GM23338 (cell line): ENCODE results near the gene KLF14. TPM values are rescaled to one million over a fixed set of nuclear protein-coding genes. Genes with fewer than 3 reads are reported as not detected.

Experiments used
- ATAC-seq: fragments of 200-7000 bp; cut with Tn5 transposase; 3 replicates; pipeline ENCODE4 v1.9.1; 2020
- DNase-seq: peaks from one replicate; pipeline ENCODE4 v3.0.0-alpha.2; 2015; ENCODE audit warnings: low spot score
- H2AFZ ChIP-seq: fragments of 200-600 bp; sonication (generic); 2 replicates; pipeline ENCODE4 v1.8.0; 2016; ENCODE audit warnings: antibody characterized with exemption, mild to moderate bottlenecking, moderate library complexity
- H3F3A ChIP-seq: fragments of 200-600 bp; sonication (generic); replicated peaks from 2 replicates; pipeline ENCODE4 v1.8.0; 2017; ENCODE audit warnings: antibody characterized with exemption, mixed run types, low read depth
- H3K27ac ChIP-seq: fragments of 200-600 bp; sonication (generic); 2 replicates; pipeline ENCODE4 v1.6.1; 2016; ENCODE audit warnings: low read depth
- H3K27me3 ChIP-seq: fragments of 200-600 bp; sonication (generic); 2 replicates; pipeline ENCODE4 v1.8.0; 2016; ENCODE audit warnings: mild to moderate bottlenecking, mixed run types, moderate library complexity; ENCODE audit not compliant: insufficient read depth
- H3K36me3 ChIP-seq: fragments of 200-600 bp; sonication (generic); 2 replicates; pipeline ENCODE4 v1.8.0; 2016; ENCODE audit warnings: mild to moderate bottlenecking; ENCODE audit not compliant: insufficient read depth
- H3K4me1 ChIP-seq: fragments of 200-600 bp; sonication (generic); 2 replicates; pipeline ENCODE4 v1.8.0; 2016; ENCODE audit warnings: mild to moderate bottlenecking, moderate library complexity; ENCODE audit not compliant: insufficient read depth
- H3K4me2 ChIP-seq: fragments of 200-600 bp; sonication (generic); 2 replicates; pipeline ENCODE4 v1.7.1; 2017; ENCODE audit warnings: mixed run types
- H3K4me3 ChIP-seq: fragments of 200-600 bp; sonication (generic); 2 replicates; pipeline ENCODE4 v1.6.1; 2016; ENCODE audit warnings: mixed run types
- H3K79me2 ChIP-seq: fragments of 200-600 bp; sonication (generic); replicated peaks from 2 replicates; pipeline ENCODE4 v1.8.0; 2017; ENCODE audit warnings: mild to moderate bottlenecking; ENCODE audit not compliant: insufficient read depth
- H3K9me2 ChIP-seq: fragments of 200-600 bp; sonication (generic); 2 replicates; pipeline ENCODE4 v1.8.0; 2017; ENCODE audit not compliant: insufficient read depth
- H4K20me1 ChIP-seq: fragments of 200-600 bp; sonication (generic); replicated peaks from 2 replicates; pipeline ENCODE4 v1.8.0; 2017; ENCODE audit warnings: mild to moderate bottlenecking; ENCODE audit not compliant: insufficient read depth
- H3K27ac Mint-ChIP-seq: 2 replicates; pipeline ENCODE4 v1.8.0; 2020; ENCODE audit warnings: inconsistent platforms, mild to moderate bottlenecking, moderate library complexity, mixed read lengths
- H3K27me3 Mint-ChIP-seq: 3 replicates; pipeline ENCODE4 v1.8.0; 2022; ENCODE audit warnings: low read depth, mild to moderate bottlenecking, moderate library complexity, mixed read lengths, inconsistent platforms; ENCODE audit not compliant: insufficient read depth, poor library complexity
- H3K36me3 Mint-ChIP-seq: 3 replicates; pipeline ENCODE4 v1.8.0; 2021; ENCODE audit warnings: low read depth, mild to moderate bottlenecking, inconsistent platforms, moderate library complexity, mixed read lengths
- H3K4me1 Mint-ChIP-seq: 3 replicates; pipeline ENCODE4 v1.8.0; 2020; ENCODE audit warnings: mild to moderate bottlenecking, inconsistent platforms, mixed read lengths
- H3K4me3 Mint-ChIP-seq: 3 replicates; pipeline ENCODE4 v1.8.0; 2021; ENCODE audit warnings: moderate library complexity, mild to moderate bottlenecking, inconsistent platforms, mixed read lengths
- H3K9me3 Mint-ChIP-seq: 3 replicates; pipeline ENCODE4 v1.8.0; 2020; ENCODE audit warnings: moderate library complexity, mild to moderate bottlenecking, inconsistent platforms, mixed read lengths
- CREB1 ChIP-seq: fragments of 250-450 bp; sonication (Bioruptor Pico); IDR thresholded peaks from 2 replicates; pipeline ENCODE4 v1.5.0; 2020; ENCODE audit warnings: low read depth, mild to moderate bottlenecking, moderate library complexity
- CTCF ChIP-seq, 2 experiments: fragments of 200-600 bp in 1 of 2; sonication (generic) in 1 of 2; conservative IDR thresholded peaks; 2 replicates each; pipeline versions ENCODE4 v1.5.1 to v1.6.1; 2016 to 2017; ENCODE audit warnings: antibody characterized with exemption in 2 of 2, low read depth in 2 of 2, mild to moderate bottlenecking in 2 of 2, moderate library complexity in 1 of 2
- EZH2 ChIP-seq: fragments of 200-600 bp; sonication (generic); IDR thresholded peaks from one replicate; pipeline ENCODE4 v1.8.0; 2017; ENCODE audit warnings: antibody characterized with exemption, mild to moderate bottlenecking, low read depth; ENCODE audit not compliant: unreplicated experiment
- EZH2phosphoT487 ChIP-seq: fragments of 200-600 bp; sonication (generic); IDR thresholded peaks from one replicate; pipeline ENCODE4 v1.8.1; 2018; ENCODE audit warnings: antibody characterized with exemption; ENCODE audit not compliant: unreplicated experiment
- JUNB ChIP-seq: IDR thresholded peaks from one replicate; pipeline ENCODE4 v1.6.1; 2016; ENCODE audit warnings: antibody characterized with exemption; ENCODE audit not compliant: unreplicated experiment
- POLR2AphosphoS5 ChIP-seq: IDR thresholded peaks from 2 replicates; pipeline ENCODE4 v1.6.1; 2016; ENCODE audit warnings: antibody characterized with exemption, low read depth
- REST ChIP-seq: IDR thresholded peaks from one replicate; pipeline ENCODE4 v1.6.1; 2018; ENCODE audit warnings: antibody characterized with exemption; ENCODE audit not compliant: unreplicated experiment
- STAT1 ChIP-seq: IDR thresholded peaks from one replicate; pipeline ENCODE4 v1.6.1; 2016; ENCODE audit warnings: antibody characterized with exemption; ENCODE audit not compliant: unreplicated experiment
- ZNF114 ChIP-seq: fragments of 250-450 bp; sonication (Bioruptor Pico); IDR thresholded peaks from 2 replicates; pipeline ENCODE4 v1.5.0; 2020; ENCODE audit warnings: mild to moderate bottlenecking, moderate library complexity
- ZNF462 ChIP-seq: fragments of 250-450 bp; sonication (Bioruptor Pico); IDR thresholded peaks from 2 replicates; pipeline ENCODE4 v1.5.0; 2020; ENCODE audit warnings: mild to moderate bottlenecking, moderate library complexity
- polyA plus RNA-seq: library from polyadenylated mRNA; unstranded; fragments of >200 nt; fragmentation: Nextera tagmentation; extraction: Ambion mirVana; gene quantifications from 2 replicates; pipeline ENCODE4 v1.2.1, GENCODE V29; 2016
- total RNA-seq: library from RNA; depleted of rRNA; stranded (reverse); fragments of >200 nt; shearing (Covaris generic); gene quantifications from 2 replicates; pipeline ENCODE4 v1.2.3, GENCODE V29; 2014

Gene KLF14
- total and polyA plus RNA-seq, 2 experiments from 2014 or later, result not detected

- TF ChIP-seq STAT1, result no peak
- TF ChIP-seq EZH2, result no peak
- TF ChIP-seq ZNF114 (CRISPR knock-in tag), result no peak
- no peak for TF ChIP-seq REST
These were observed 47.3 kb upstream of the KLF14 start (continued) for GRCh38 chr7:130781346-130781745.

GRCh38 chr7:130777426-130777825 is 43.4 kb upstream of the KLF14 start:
- DNase-seq (no peak), ATAC-seq (no peak)
- Mint-ChIP-seq H3K4me1 (peaks cover 3% of the 10 kb centered on the region; the same call in 2 of the 3 replicates), H3K27ac (no peak overlapping the region), H3K27me3 (peaks cover 1% of the 10 kb centered on the region), H3K4me3 (no peak overlapping the region), H3K9me3 (peaks cover 13% of the 10 kb centered on the region), H3K36me3 (peaks cover 6% of the 10 kb centered on the region)
- Histone ChIP-seq H3K4me2 (no peak overlapping the region), H3F3A (no peaks in the 10 kb centered on the region), H3K36me3 (no peaks in the 10 kb centered on the region), H3K27me3 (no peaks in the 10 kb centered on the region), H3K4me1 (no peaks in the 10 kb centered on the region), H3K4me3 (no peak overlapping the region), H3K9me2 (no peaks in the 10 kb centered on the region), H4K20me1 (no peaks in the 10 kb centered on the region), H3K27ac (no peak overlapping the region), H2AFZ (no peak overlapping the region), H3K79me2 (no peaks in the 10 kb centered on the region)
- TF ChIP-seq CTCF (conservative IDR thresholded peaks at IDR 0.05; ENCODE audit: low read depth in 2 of 2), result no peak
- no peak for TF ChIP-seq ZNF114 (CRISPR knock-in tag)
- TF ChIP-seq ZNF462 (CRISPR knock-in tag), result no peak
- TF ChIP-seq CREB1, result no peak
- no peak for TF ChIP-seq JUNB
- TF ChIP-seq POLR2AphosphoS5, result no peak
- TF ChIP-seq EZH2phosphoT487, result no peak
- TF ChIP-seq REST, result no peak
- no peak for TF ChIP-seq STAT1
